PC-3 (cell line): ENCODE measurements around the gene GPR21. TPM values are rescaled to one million over a fixed set of nuclear protein-coding genes. Genes with fewer than 3 reads are reported as not detected.

Experiments used
- ATAC-seq: fragments of 200-7000 bp; cut with Tn5 transposase; 2 replicates; pipeline ENCODE4 v1.9.1; 2020; ENCODE audit warnings: mild to moderate bottlenecking, moderate library complexity
- BruUV-seq: library from RNA; stranded (reverse); fragments of 400-500 nt; replicated peaks from 2 replicates; lab custom pipeline; 2021; lab: Mats Ljungman, UMichigan
- CTCF ChIA-PET: fragments of 300-600 bp; sonication (Branson Sonifier 250); formaldehyde crosslinking; loops from one replicate; lab custom pipeline; 2022; ENCODE audit warnings: antibody characterized with exemption; lab: Charles Lee
- POLR2A ChIA-PET: fragments of 300-600 bp; sonication (Branson Sonifier 250); formaldehyde crosslinking; loops from one replicate; lab custom pipeline; 2022; ENCODE audit warnings: antibody characterized with exemption; ENCODE audit not compliant: unreplicated experiment; lab: Charles Lee
- DNase-seq: peaks from one replicate; pipeline ENCODE4 v3.0.0-alpha.2; 2015
- H2AFZ ChIP-seq: fragments of 300-600 bp; sonication (generic); 2 replicates; pipeline ENCODE4 v1.6.0; 2016; ENCODE audit warnings: antibody characterized with exemption, low read length
- H3F3A ChIP-seq: fragments of 300-600 bp; sonication (generic); one replicate; pipeline ENCODE4 v1.6.0; 2017; ENCODE audit warnings: antibody characterized with exemption, low read length, control low read depth, mild to moderate bottlenecking; ENCODE audit not compliant: unreplicated experiment
- H3K27ac ChIP-seq: fragments of 300-600 bp; sonication (generic); 2 replicates; pipeline ENCODE4 v1.5.1; 2016; ENCODE audit warnings: mild to moderate bottlenecking, low read length
- H3K27me3 ChIP-seq: fragments of 300-600 bp; sonication (generic); 2 replicates; pipeline ENCODE4 v1.6.1; 2016; ENCODE audit warnings: low read length, mixed read lengths
- H3K36me3 ChIP-seq: fragments of 300-600 bp; sonication (generic); 2 replicates; pipeline ENCODE4 v1.6.1; 2016; ENCODE audit warnings: low read depth, mixed run types, low read length, mixed read lengths
- H3K4me1 ChIP-seq: fragments of 300-600 bp; sonication (generic); 2 replicates; pipeline ENCODE4 v1.5.1; 2016; ENCODE audit warnings: low read length; ENCODE audit not compliant: insufficient read depth
- H3K4me2 ChIP-seq: fragments of 300-600 bp; sonication (generic); 2 replicates; pipeline ENCODE4 v1.6.0; 2016; ENCODE audit warnings: low read length
- H3K4me3 ChIP-seq: fragments of 300-600 bp; sonication (generic); 2 replicates; pipeline ENCODE4 v1.5.1; 2016; ENCODE audit warnings: mild to moderate bottlenecking, low read length, mixed read lengths
- H3K79me2 ChIP-seq: fragments of 300-600 bp; sonication (generic); 2 replicates; pipeline ENCODE4 v1.6.1; 2017; ENCODE audit warnings: low read length, mixed read lengths
- H3K9ac ChIP-seq: fragments of 300-600 bp; sonication (generic); 2 replicates; pipeline ENCODE4 v1.6.0; 2016; ENCODE audit warnings: mild to moderate bottlenecking, low read length
- H3K9me2 ChIP-seq: fragments of 300-600 bp; sonication (generic); replicated peaks from 2 replicates; pipeline ENCODE4 v1.6.1; 2016; ENCODE audit warnings: mixed run types, low read length, mixed read lengths
- H3K9me3 ChIP-seq: fragments of 300-600 bp; sonication (generic); 2 replicates; pipeline ENCODE4 v1.6.1; 2016; ENCODE audit warnings: low read length, mixed read lengths
- H4K20me1 ChIP-seq: fragments of 300-600 bp; sonication (generic); 2 replicates; pipeline ENCODE4 v1.6.1; 2016; ENCODE audit warnings: low read length, mixed read lengths
- EZH2 ChIP-seq: fragments of 300-600 bp; sonication (generic); IDR thresholded peaks from one replicate; pipeline ENCODE4 v1.6.1; 2017; ENCODE audit warnings: antibody characterized with exemption, mild to moderate bottlenecking, low read length; ENCODE audit not compliant: unreplicated experiment
- EZH2phosphoT487 ChIP-seq: fragments of 300-600 bp; sonication (generic); IDR thresholded peaks from 2 replicates; pipeline ENCODE4 v1.6.1; 2018; ENCODE audit warnings: mild to moderate bottlenecking, antibody characterized with exemption, low read length, borderline replicate concordance
- intact Hi-C: fragments of 100-400 bp; cut with micrococcal nuclease; formaldehyde crosslinking; loops from 2 replicates; pipeline ENCODE4 v1.9.0; 2023
- total RNA-seq: library from RNA; depleted of rRNA; stranded (reverse); fragments of >200 nt; gene quantifications from 2 replicates; pipeline ENCODE4 v1.2.3, GENCODE V29; 2014
- TF ChIP-seq, protein P1 (sequence below): fragments of 300-600 bp; sonication (generic); conservative IDR thresholded peaks from 2 replicates; pipeline ENCODE4 v1.5.1; 2017; ENCODE audit warnings: antibody characterized with exemption, low read depth, mild to moderate bottlenecking, low read length

Gene GPR21
- total RNA-seq, 1 experiment from 2014 or later = 0.15 TPM

DNA sequence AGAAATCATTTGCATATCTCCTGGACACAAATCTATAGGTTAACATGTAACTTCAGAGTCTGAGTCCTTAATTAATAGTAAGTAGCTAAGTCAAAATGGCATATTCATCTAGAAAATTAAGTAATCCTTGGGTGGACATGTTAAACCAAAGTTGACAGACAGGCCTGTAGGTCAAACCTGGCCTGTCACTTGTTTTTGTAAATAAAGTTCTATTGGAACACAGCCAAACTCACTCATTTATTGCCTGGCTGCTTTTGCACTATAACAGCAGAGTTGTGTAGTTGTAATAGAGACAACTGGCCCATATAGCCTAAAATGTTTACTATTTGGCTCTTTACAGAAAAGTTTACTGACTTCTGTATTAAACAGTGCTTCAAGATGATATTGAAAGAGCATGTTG is 24.6 kb upstream of the GPR21 start:
- Histone ChIP-seq H3K27ac (no peak overlapping the region), H3K79me2 (no peaks in the 10 kb centered on the region), H3K4me2 (no peak overlapping the region), H3F3A (no peaks in the 10 kb centered on the region), H3K9me2 (no peaks in the 10 kb centered on the region), H3K27me3 (no peaks in the 10 kb centered on the region), H3K4me1 (no peaks in the 10 kb centered on the region), H3K36me3 (peaks cover 9% of the 10 kb centered on the region), H3K9ac (no peak overlapping the region), H2AFZ (no peak overlapping the region), H3K9me3 (no peaks in the 10 kb centered on the region), H4K20me1 (no peaks in the 10 kb centered on the region), H3K4me3 (no peak overlapping the region)
- POLR2A ChIA-PET = no interaction called here
- DNase-seq (no peak), ATAC-seq (no peak)
- BruUV-seq = no TSS peak
- TF ChIP-seq, protein P1, sequence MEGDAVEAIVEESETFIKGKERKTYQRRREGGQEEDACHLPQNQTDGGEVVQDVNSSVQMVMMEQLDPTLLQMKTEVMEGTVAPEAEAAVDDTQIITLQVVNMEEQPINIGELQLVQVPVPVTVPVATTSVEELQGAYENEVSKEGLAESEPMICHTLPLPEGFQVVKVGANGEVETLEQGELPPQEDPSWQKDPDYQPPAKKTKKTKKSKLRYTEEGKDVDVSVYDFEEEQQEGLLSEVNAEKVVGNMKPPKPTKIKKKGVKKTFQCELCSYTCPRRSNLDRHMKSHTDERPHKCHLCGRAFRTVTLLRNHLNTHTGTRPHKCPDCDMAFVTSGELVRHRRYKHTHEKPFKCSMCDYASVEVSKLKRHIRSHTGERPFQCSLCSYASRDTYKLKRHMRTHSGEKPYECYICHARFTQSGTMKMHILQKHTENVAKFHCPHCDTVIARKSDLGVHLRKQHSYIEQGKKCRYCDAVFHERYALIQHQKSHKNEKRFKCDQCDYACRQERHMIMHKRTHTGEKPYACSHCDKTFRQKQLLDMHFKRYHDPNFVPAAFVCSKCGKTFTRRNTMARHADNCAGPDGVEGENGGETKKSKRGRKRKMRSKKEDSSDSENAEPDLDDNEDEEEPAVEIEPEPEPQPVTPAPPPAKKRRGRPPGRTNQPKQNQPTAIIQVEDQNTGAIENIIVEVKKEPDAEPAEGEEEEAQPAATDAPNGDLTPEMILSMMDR = no peak
- TF ChIP-seq EZH2phosphoT487 (no peak), EZH2 (no peak)
- CTCF ChIA-PET = no interaction called here
- intact Hi-C loops = no loop called here

GRCh38 chr9:123011380-123011779 is 22.1 kb upstream of the GPR21 start:
- Histone ChIP-seq H4K20me1 (no peaks in the 10 kb centered on the region), H3F3A (no peaks in the 10 kb centered on the region), H3K4me3 (no peak overlapping the region), H3K9me2 (no peaks in the 10 kb centered on the region), H3K36me3 (peaks cover 12% of the 10 kb centered on the region), H3K9ac (no peak overlapping the region), H2AFZ (no peak overlapping the region), H3K4me2 (no peak overlapping the region), H3K27ac (no peak overlapping the region), H3K9me3 (no peaks in the 10 kb centered on the region), H3K27me3 (no peaks in the 10 kb centered on the region), H3K79me2 (no peaks in the 10 kb centered on the region), H3K4me1 (no peaks in the 10 kb centered on the region)
- CTCF ChIA-PET = no interaction called here
- no peak for ATAC-seq
- BruUV-seq = no TSS peak
- no peak for DNase-seq
- POLR2A ChIA-PET = no interaction called here
- intact Hi-C loops = no loop called here
- TF ChIP-seq EZH2 (no peak), EZH2phosphoT487 (no peak)
- TF ChIP-seq, protein P1 = no peak

- POLR2A ChIA-PET = no interaction called here
Observed at GRCh38 chr9:123011878-123012528, 21.5 kb upstream of the GPR21 start.

More at GRCh38 chr9:123011878-123012528, 21.5 kb upstream of the GPR21 start:
- H3K9me2 ChIP-seq = no peaks in the 10 kb centered on the region
- H4K20me1 ChIP-seq = no peaks in the 10 kb centered on the region
- H3K4me1 ChIP-seq = no peaks in the 10 kb centered on the region
- H3K27ac ChIP-seq = no peak overlapping the region
- DNase-seq = no peak
- CTCF ChIA-PET = no interaction called here
- H3K9ac ChIP-seq = no peak overlapping the region
- no peaks in the 10 kb centered on the region for H3F3A ChIP-seq
- no peaks in the 10 kb centered on the region for H3K79me2 ChIP-seq
- ATAC-seq = no peak
- H3K27me3 ChIP-seq = no peaks in the 10 kb centered on the region
- no peak overlapping the region for H2AFZ ChIP-seq
- TF ChIP-seq EZH2 (no peak), EZH2phosphoT487 (no peak)
- TF ChIP-seq, protein P1 = no peak
- peaks cover 12% of the 10 kb centered on the region for H3K36me3 ChIP-seq
- no peak overlapping the region for H3K4me2 ChIP-seq
- BruUV-seq = no TSS peak
- no peak overlapping the region for H3K4me3 ChIP-seq
- no peaks in the 10 kb centered on the region for H3K9me3 ChIP-seq
- intact Hi-C loops = no loop called here
